Measurements from ENCODE around the gene DUSP22. TPM values are rescaled to one million over a fixed set of nuclear protein-coding genes. Genes with fewer than 3 reads are reported as not detected.

DUSP22 gene
- total and polyA plus RNA-seq, 2 donors (not counting 1 experiment from before 2014, with no cell fraction given): 10.9 to 13.7 TPM

DNA sequence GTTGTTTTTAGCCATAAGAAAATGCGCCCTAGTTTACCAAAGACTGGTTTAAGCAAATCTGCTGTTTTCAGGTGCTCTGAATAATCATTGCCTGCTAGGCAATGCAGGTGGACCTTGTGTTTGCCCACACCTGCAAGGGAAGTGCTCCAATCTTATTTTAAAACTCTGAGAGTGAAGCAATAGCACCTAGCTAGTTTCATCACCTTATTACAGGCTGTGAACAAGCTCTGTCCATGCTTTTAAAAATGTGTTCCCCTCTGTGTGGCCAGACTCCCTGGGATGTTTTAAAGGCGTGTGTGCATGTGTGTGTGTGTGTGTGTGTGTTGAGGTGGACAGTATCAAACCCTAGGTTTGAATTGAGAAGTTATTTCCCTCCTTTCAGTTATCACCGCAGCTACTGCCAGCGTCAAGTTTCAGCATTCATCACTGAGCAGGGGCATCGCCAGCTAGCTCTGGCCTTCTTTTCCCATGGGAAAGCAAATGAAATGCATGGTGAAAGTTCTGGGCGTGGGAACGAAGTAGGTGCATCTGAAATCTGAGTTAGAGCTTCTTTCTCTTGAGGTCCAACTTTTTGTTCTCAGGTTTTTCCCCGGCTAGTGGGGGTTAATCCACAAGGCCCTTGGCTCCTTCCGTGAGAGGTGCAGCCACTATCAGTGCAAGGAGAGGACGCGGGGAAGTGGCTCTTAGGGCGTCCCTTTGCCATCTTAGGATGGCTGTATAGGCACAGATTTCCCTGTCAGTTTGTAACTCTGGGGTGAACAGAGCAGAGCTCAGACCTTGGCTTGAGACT lies 30.8 kb downstream of the DUSP22 start:
- Histone ChIP-seq H3K36me3 (ENCODE audit: control insufficient read depth, insufficient read depth, low read length) (no peaks in the 10 kb centered on the region), H3K27me3 (ENCODE audit: control insufficient read depth, insufficient read depth, low read length) (no peaks in the 10 kb centered on the region), H3K4me1 (ENCODE audit: control insufficient read depth, extremely low read depth, insufficient read depth, low read length) (peaks cover 9% of the 10 kb centered on the region), H3K9me3 (ENCODE audit: control insufficient read depth, insufficient read depth, low read depth, low read length) (no peaks in the 10 kb centered on the region), H4K20me1 (ENCODE audit: control insufficient read depth, extremely low read depth, insufficient read depth, low read length) (no peaks in the 10 kb centered on the region), H3K4me2 (ENCODE audit: extremely low read depth, insufficient read depth, low read length) (no peak overlapping the region), H3K27ac (ENCODE audit: insufficient read depth, low read length) (no peak overlapping the region), H3K4me3 (replicated peaks in 1 of 4; ENCODE audit: control extremely low read depth in 1 of 4, insufficient read depth in 1 of 4, low read depth in 3 of 4, low read length in 4 of 4) (no peak overlapping the region), H3K79me2 (ENCODE audit: control insufficient read depth, insufficient read depth, low read length) (no peaks in the 10 kb centered on the region), H2AFZ (ENCODE audit: low read length) (no peak overlapping the region), H3K9ac (ENCODE audit: insufficient read depth, low read length) (no peak overlapping the region)
- TF ChIP-seq EZH2 (IDR thresholded peaks at IDR 0.05; ENCODE audit: low read length, missing control alignments) (no peak), CTCF (conservative IDR thresholded peaks at IDR 0.05 in 1 of 2, IDR thresholded peaks at IDR 0.05 in 1 of 2; ENCODE audit: low read depth in 1 of 2, low read length in 2 of 2) (no peak)
- DNase-seq (ENCODE audit: low read depth in 2 of 2): no peak

- DNase-seq (ENCODE audit: low read depth in 2 of 2): no peak
- no peak overlapping the region for H3K4me2 ChIP-seq (ENCODE audit: extremely low read depth, insufficient read depth, low read length)
- no peak overlapping the region for H3K9ac ChIP-seq (ENCODE audit: insufficient read depth, low read length)
- H3K27ac ChIP-seq (ENCODE audit: insufficient read depth, low read length): no peak overlapping the region
- no peaks in the 10 kb centered on the region for H3K9me3 ChIP-seq (ENCODE audit: control insufficient read depth, insufficient read depth, low read depth, low read length)
- H3K4me3 ChIP-seq (replicated peaks in 1 of 4; ENCODE audit: control extremely low read depth in 1 of 4, insufficient read depth in 1 of 4, low read depth in 3 of 4, low read length in 4 of 4): no peak overlapping the region
- no peak overlapping the region for H2AFZ ChIP-seq (ENCODE audit: low read length)
- TF ChIP-seq CTCF (conservative IDR thresholded peaks at IDR 0.05 in 1 of 2, IDR thresholded peaks at IDR 0.05 in 1 of 2; ENCODE audit: low read depth in 1 of 2, low read length in 2 of 2): no peak
- TF ChIP-seq EZH2 (IDR thresholded peaks at IDR 0.05; ENCODE audit: low read length, missing control alignments): no peak
- H3K36me3 ChIP-seq (ENCODE audit: control insufficient read depth, insufficient read depth, low read length): no peaks in the 10 kb centered on the region
- H4K20me1 ChIP-seq (ENCODE audit: control insufficient read depth, extremely low read depth, insufficient read depth, low read length): no peaks in the 10 kb centered on the region
- H3K4me1 ChIP-seq (ENCODE audit: control insufficient read depth, extremely low read depth, insufficient read depth, low read length): peaks cover 12% of the 10 kb centered on the region
- H3K27me3 ChIP-seq (ENCODE audit: control insufficient read depth, insufficient read depth, low read length): no peaks in the 10 kb centered on the region
- H3K79me2 ChIP-seq (ENCODE audit: control insufficient read depth, insufficient read depth, low read length): no peaks in the 10 kb centered on the region
Observed at GRCh38 chr6:323730-324088, 31.4 kb downstream of the DUSP22 start.

GRCh38 chr6:324116-324728 lies 31.9 kb downstream of the DUSP22 start:
- Histone ChIP-seq H3K27me3 (ENCODE audit: control insufficient read depth, insufficient read depth, low read length) (no peaks in the 10 kb centered on the region), H3K4me3 (replicated peaks in 1 of 4; ENCODE audit: control extremely low read depth in 1 of 4, insufficient read depth in 1 of 4, low read depth in 3 of 4, low read length in 4 of 4) (no peak overlapping the region), H3K9ac (ENCODE audit: insufficient read depth, low read length) (no peak overlapping the region), H4K20me1 (ENCODE audit: control insufficient read depth, extremely low read depth, insufficient read depth, low read length) (no peaks in the 10 kb centered on the region), H3K9me3 (ENCODE audit: control insufficient read depth, insufficient read depth, low read depth, low read length) (no peaks in the 10 kb centered on the region), H2AFZ (ENCODE audit: low read length) (no peak overlapping the region), H3K79me2 (ENCODE audit: control insufficient read depth, insufficient read depth, low read length) (no peaks in the 10 kb centered on the region), H3K27ac (ENCODE audit: insufficient read depth, low read length) (no peak overlapping the region), H3K4me1 (ENCODE audit: control insufficient read depth, extremely low read depth, insufficient read depth, low read length) (peaks cover 12% of the 10 kb centered on the region), H3K4me2 (ENCODE audit: extremely low read depth, insufficient read depth, low read length) (no peak overlapping the region), H3K36me3 (ENCODE audit: control insufficient read depth, insufficient read depth, low read length) (no peaks in the 10 kb centered on the region)
- TF ChIP-seq EZH2 (IDR thresholded peaks at IDR 0.05; ENCODE audit: low read length, missing control alignments): no peak
- no peak for TF ChIP-seq CTCF (conservative IDR thresholded peaks at IDR 0.05 in 1 of 2, IDR thresholded peaks at IDR 0.05 in 1 of 2; ENCODE audit: low read depth in 1 of 2, low read length in 2 of 2)
- no peak for DNase-seq (ENCODE audit: low read depth in 2 of 2)
